GM21528 (cell line): ENCODE results near the gene AKT1.

ENCODE experiments used
- ATAC-seq: cut with Tn5 transposase; IDR thresholded peaks from one replicate; pipeline ENCODE4 v1.9.1; 2021; ENCODE audit warnings: mild to moderate bottlenecking, moderate library complexity; ENCODE audit not compliant: unreplicated experiment, low FRiP score

AKT1 gene

DNA sequence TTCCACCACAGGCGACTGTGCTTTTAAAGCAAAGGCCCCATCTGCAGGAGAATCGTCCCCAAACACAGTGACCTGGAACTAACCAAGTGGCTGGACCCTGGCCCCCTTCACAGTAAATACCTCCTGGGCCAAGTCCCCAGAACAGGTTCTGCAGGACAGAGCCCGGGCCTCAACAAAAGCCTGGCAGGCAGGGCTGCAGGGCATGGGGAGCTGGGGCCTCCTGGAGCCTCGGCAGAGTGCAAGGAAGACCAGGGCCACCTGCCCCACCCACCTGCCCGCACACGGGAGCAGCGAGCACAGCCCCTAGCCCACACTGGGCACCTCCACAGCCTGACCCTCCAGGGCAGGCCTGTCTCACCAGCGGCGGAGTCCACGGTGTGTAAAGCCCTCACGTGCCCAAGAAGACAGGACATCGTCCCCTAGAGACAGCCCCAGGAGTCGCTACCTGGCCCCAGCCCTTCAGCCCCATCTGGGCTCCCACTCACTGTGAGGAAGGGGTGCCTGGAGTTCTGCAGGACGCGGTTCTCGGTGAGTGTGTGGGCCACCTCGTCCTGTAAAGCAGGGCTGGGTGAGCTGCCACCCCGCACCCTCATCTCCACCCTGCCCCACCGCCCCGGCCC, 21.0 kb downstream of the AKT1 start:
- no peak for ATAC-seq

- ATAC-seq: no peak
These were observed 21.8 kb downstream of the AKT1 start for GRCh38 chr14:104773505-104774452.

GRCh38 chr14:104772707-104773504, 22.6 kb downstream of the AKT1 start:
- ATAC-seq: no peak

- no peak for ATAC-seq
These were observed 23.4 kb downstream of the AKT1 start for GRCh38 chr14:104771918-104772706.

DNA sequence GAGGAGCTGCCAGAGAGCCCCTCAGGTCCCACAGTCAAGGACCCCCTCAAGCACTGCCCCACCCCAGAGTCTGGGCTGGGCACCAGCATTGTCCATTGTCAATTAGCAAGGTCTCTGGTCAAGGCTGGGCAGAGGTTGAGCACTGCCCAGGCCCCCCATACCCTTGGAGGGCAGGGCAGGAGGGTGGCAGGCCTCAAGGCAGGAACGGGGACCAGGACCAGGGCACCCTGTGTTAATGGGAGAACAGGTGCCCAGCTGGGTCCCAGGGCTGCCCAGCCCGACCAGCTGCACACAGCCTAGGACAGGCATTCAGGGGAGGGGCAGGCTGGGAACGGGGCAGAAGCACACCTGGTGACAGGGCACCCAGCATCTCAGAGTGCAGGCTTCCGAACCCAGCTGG, 24.2 kb downstream of the AKT1 start:
- ATAC-seq: no peak

DNA sequence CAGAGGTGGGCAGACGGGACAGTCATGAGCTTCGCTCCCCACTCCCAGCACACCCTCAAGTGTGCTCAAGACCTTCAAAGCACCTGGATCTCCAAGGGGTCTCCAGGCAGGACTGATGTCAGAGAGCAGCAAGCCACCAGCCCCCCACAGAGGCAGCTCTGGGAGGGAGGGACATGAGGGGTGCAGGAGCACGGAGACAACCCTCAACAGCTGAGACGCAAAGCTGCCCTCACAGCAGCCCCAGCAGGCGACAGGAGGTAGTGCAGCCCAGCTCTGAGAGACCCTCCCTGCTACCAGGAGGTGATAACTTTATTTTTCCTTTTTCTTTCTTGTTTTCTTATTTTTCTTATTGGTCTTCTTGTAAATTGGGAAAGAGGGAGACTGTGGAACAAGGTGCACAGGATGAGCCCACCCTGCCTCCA, 24.7 kb downstream of the AKT1 start:
- ATAC-seq: no peak

DNA sequence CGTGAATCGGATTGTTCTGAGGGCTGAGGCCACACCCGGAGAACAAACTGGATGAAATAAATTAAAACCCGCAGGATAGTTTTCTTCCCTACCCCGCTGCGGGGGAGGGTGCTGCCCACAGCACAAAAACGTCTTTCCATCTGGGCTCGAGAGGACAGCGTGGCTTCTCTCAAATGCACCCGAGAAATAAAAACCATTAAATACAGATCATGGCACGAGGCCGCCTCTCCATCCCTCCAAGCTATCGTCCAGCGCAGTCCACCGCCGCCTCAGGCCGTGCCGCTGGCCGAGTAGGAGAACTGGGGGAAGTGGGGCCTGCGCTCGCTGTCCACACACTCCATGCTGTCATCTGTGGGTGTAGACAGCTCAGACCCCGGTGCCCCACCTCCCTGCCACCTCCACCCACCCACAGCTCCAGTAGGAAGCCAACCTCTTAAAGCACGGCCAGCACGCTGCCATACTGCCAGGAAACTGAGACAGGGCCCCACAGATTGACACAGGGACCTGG, 25.4 kb downstream of the AKT1 start:
- ATAC-seq: no peak

DNA sequence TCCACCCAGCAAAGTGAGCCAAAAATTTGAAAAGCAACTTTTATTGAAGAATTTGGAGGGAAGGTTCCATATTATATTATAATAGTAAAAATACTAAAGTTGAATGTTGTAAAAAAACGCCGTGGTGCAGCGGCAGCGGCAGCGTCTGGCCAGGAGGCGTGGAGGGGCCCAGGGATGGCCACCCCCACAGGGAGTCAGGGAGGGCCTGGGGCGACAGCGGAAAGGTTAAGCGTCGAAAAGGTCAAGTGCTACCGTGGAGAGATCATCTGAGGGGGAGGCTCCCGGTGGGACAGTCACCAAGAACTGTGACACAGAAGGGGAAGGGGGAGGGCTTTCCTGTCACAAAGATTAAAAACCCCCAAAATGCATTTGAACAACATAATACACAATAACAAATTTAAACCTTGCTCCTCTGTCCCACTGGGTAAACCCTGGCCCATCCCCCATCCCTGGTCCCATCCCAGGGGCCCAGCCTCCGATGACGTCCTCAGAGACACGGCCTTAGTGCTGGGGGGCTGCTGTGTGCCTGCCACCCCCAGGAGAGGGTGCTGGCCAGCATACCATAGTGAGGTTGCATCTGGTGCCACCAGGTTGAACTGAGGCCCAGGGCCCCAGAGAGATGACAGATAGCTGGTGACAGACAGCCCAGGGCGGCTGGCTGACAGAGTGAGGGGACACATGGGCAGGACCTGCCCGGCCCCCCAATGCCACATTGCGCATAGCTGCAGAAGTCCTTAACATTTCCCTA, 26.1 kb downstream of the AKT1 start:
- ATAC-seq: no peak

DNA sequence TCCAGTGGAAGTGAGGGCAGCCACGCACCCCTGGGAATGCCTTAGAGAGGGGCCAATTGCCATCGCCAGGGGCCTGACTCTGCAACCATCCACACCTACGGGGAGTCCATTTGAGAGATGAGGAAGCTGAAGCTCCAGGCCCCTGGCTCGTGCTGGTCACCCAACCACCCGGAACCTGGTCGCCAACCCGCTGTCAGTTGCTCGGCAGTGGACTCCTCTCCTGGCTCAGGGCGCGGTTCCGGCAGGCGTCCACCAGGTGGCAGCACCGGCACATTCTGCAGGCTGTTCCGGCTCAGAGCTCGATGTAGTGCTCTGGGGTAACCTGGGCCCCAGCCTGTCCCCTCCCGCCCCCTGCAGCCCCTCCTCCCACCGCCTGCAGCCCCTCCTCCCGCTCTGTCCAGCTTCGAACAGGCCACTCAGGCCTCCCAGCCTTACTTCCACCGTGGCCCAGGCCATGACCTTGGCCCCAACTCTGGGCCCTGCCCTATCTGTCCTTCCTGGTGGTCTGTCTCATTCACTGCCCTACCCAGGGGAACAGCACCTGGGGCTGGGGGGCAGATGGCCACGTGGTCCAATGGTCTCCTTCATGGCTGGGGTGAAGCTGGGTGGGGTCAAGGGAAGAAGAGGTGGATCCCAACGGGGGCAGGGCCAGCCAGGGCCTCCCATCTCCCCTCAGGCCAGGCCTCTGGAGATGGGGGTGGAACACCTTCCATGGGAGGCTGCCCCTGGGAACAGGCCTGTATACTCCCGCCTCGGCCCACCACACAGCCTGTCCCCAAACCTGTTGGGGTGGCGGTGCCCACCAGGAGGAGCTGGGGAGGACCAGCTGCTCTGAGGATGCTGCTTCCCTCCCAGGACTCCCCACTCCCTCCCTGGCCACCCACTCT, 26.9 kb downstream of the AKT1 start:
- ATAC-seq: no peak

DNA sequence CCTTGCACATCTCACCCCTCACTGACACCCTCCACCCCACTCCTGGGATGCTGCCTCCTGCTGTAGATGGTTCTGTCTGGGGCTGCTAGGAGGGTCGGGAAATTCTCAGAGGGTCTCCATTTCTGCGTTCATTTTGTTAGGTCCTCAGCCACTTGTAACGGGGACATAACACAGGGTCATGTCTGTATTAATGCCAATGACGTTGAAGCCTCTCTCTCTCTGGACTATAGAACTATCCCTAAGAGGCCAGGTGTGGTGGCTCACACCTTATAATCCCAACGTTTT, 28.0 kb downstream of the AKT1 start:
- no peak for ATAC-seq

DNA sequence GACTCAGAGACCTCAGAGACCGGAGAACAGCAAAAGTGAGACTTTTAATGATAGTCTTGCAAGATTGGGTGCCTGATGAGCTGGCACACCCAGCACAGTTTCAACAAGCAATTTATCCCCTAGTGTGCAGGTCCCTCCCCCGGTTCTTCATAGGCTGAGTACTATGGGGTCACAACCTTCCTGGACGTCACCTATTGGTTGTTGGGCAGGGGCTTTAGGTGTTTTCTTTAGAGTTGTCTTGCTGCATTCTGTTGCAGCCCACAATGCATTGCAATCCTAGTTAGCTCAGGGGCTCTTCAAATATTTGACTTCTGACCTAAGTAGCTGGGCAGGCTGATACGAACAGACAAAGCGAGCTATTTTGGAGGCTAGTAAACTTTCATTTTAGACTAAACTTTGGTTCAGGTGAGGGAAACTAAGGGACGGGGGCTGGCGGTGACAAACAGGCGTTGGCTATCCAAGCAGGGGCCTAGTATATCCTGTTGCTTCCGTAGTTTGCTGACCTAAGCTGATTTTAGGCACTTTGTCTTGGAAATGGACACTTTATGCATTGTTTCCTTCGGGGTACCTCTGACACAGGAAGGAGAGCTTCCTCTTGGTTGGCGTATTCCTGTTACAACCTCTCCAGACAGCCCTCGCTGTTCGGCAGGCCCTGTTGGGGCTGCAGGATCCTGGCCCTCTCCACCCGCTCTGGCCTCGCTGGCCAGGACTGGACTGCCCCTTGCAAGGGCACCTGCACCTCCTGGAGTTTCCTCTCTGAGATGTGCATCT, 28.5 kb downstream of the AKT1 start:
- ATAC-seq: no peak

- no peak for ATAC-seq
These were observed 29.2 kb downstream of the AKT1 start for GRCh38 chr14:104766256-104766862.

GRCh38 chr14:104765517-104765916, 30.0 kb downstream of the AKT1 start:
- ATAC-seq: no peak

DNA sequence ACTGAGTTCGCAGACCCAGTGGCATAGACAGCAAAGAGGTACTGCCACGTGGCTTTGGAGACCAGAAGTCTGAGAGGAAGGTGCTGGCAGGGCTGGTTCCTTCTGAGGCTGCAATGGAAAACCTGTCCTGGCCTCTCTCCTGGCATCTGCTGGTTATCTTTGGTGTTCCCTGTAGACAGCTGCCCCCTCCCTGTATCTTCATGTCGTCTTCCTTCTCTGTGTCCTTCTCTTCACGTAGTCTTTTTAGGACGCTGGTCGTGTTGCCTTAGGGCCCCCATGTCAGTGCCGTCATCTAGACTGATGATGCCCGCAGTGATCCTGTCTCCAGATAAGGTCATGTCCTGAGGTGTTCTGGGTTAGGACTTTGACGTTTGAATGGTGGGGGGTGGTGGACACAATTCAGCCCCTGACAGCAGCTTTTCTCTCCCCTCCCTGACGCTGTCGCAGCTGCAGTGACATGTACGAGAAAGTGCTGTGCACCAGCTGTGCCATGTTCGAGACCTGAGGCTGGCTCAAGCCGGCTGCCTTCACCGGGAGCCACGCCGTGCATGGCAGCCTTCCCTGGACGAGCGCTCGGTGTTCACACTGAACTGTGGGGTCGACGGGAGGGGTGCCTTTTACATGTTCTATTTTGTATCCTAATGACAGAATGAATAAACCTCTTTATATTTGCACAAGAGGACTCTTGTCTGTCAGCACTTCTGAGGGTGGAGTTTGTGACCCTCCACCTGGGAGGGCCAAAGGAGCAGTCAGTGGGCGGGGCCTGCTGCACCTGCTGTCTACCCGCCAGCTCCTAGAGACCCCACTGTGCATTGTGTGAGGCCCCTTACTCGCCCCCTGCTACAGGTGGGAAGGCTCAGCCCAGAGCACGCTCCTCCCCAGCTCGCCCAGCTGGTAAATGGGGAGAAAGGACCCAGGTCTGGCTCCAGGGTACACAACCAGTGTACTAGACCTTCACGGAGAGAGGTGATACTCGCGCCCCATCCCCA, 36.3 kb downstream of the AKT1 start:
- no peak for ATAC-seq

DNA sequence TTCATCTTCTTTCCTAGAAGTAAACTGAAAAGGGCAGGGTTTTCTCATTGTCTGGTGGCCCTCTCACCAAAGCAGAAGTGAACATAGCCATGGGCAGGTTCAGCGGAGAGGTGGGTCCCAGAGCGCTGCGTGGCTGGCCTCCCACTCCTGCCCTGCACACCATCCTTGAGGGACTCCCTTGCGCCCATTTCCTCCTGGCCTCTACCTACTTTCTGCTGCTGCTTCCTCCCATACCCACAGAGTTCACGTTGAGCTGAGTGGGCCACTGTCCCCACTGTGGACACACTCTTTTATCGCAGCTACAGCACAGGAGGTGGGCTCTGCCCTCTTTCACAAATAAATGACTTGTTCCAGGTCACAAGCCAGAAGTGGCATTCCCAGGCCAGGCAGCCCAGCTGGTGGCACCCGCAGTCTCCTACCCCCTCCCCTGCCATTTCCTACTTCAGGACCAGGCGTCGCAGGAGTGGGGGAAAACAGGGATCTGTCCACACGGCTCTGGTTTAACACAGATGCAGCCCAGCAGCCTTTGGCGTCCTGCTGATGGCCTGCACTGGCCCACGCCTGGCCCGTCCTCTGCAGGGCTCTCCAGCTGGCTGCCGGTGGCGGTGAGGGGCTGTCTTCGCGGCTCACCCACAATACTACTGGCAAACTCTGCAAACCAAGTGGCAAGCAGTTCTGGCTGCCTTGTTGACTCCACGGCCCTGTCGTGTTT, 37.7 kb downstream of the AKT1 start:
- ATAC-seq: no peak

- no peak for ATAC-seq
These were observed 38.3 kb downstream of the AKT1 start for GRCh38 chr14:104757238-104757585.
